HCT116 (cell line): ENCODE results near the gene PCDHGB3. TPM values are rescaled to one million over a fixed set of nuclear protein-coding genes. Genes with fewer than 3 reads are reported as not detected.
A peak's percentile ranks its signal among the peaks of the same experiment; 100 is the strongest.

Experiments used
- ATAC-seq: fragments of 200-7000 bp; cut with Tn5 transposase; 2 replicates; pipeline ENCODE4 v1.9.1; 2020; ENCODE audit warnings: mild to moderate bottlenecking, moderate library complexity
- BruUV-seq: library from RNA; stranded (reverse); fragments of 400-500 nt; replicated peaks from 2 replicates; lab custom pipeline; 2021; lab: Mats Ljungman, UMichigan
- CTCF ChIA-PET: fragments of 300-600 bp; sonication (Branson Sonifier 250); formaldehyde crosslinking; loops from one replicate; lab custom pipeline; 2021; ENCODE audit warnings: antibody characterized with exemption; lab: Charles Lee
- POLR2A ChIA-PET: fragments of 300-600, 350-600 bp; sonication (Branson Sonifier 250); formaldehyde crosslinking; loops from one replicate; lab custom pipeline; 2021; ENCODE audit warnings: antibody characterized with exemption; lab: Charles Lee
- RAD21 ChIA-PET, 2 experiments: fragments of 300-600 bp; sonication (Branson Sonifier 250); formaldehyde crosslinking; loops; one replicate each; lab custom pipeline; 2023; ENCODE audit warnings: low total read pairs in 2 of 2; ENCODE audit not compliant: uncharacterized antibody in 2 of 2, unreplicated experiment in 2 of 2, low non-redundant PET in 1 of 2; lab: Charles Lee
- DNase-seq: peaks from one replicate; pipeline ENCODE4 v3.0.0-alpha.2; 2010; ENCODE audit warnings: low read depth, low spot score
- H2AFZ ChIP-seq: fragments of 200-600 bp; shearing (Covaris generic), sonication (generic); 2 replicates; pipeline ENCODE4 v1.6.1; 2017; ENCODE audit warnings: low read depth, mixed run types, mixed read lengths, antibody characterized with exemption, low read length; ENCODE audit not compliant: poor library complexity, severe bottlenecking
- H3K27ac ChIP-seq: 2 replicates; pipeline ENCODE4 v1.5.1; 2012; ENCODE audit warnings: low read depth, low read length
- H3K27me3 ChIP-seq: fragments of 200-600 bp; sonication (generic); 2 replicates; pipeline ENCODE4 v1.6.1; 2016; ENCODE audit warnings: mixed run types, low read length, mixed read lengths; ENCODE audit not compliant: insufficient read depth
- H3K36me3 ChIP-seq, 2 experiments: fragments of 200-500 bp in 1 of 2; fragments of 200-600 bp in 1 of 2; sonication (Bioruptor generic) in 1 of 2; sonication (generic) in 1 of 2; 2 replicates each; pipeline versions ENCODE4 v1.5.1 to v1.6.1; 2014 to 2016; ENCODE audit warnings: low read length in 2 of 2, inconsistent platforms in 1 of 2, mixed read lengths in 1 of 2, mixed run types in 1 of 2; ENCODE audit not compliant: insufficient read depth in 2 of 2, control insufficient read depth in 1 of 2
- H3K4me1 ChIP-seq, 2 experiments: fragments of 200-600 bp in 1 of 2; sonication (generic) in 1 of 2; 2 replicates each; pipeline versions ENCODE4 v1.5.1 to v1.6.1; 2012 to 2017; ENCODE audit warnings: low read length in 2 of 2, inconsistent platforms in 1 of 2, mild to moderate bottlenecking in 1 of 2, mixed read lengths in 1 of 2, mixed run types in 1 of 2, moderate library complexity in 1 of 2; ENCODE audit not compliant: insufficient read depth in 2 of 2, control insufficient read depth in 1 of 2
- H3K4me2 ChIP-seq: fragments of 200-600 bp; sonication (generic); 2 replicates; pipeline ENCODE4 v1.6.1; 2017; ENCODE audit warnings: mixed run types, low read length, mixed read lengths
- H3K4me3 ChIP-seq, 2 experiments: fragments of 200-600 bp in 1 of 2; sonication (generic) in 1 of 2; replicated peaks in 1 of 2; 2 replicates each; pipeline ENCODE4 v1.5.1; 2011 to 2016; ENCODE audit warnings: low read length in 2 of 2, control low read depth in 1 of 2, low read depth in 1 of 2, mild to moderate bottlenecking in 1 of 2, mixed read lengths in 1 of 2, mixed run types in 1 of 2
- H3K79me2 ChIP-seq: fragments of 200-600 bp; sonication (generic); 2 replicates; pipeline ENCODE4 v1.6.1; 2017; ENCODE audit warnings: mild to moderate bottlenecking, mixed run types, low read length, moderate library complexity, mixed read lengths; ENCODE audit not compliant: insufficient read depth
- H3K9ac ChIP-seq: fragments of 200-600 bp; sonication (generic); 2 replicates; pipeline ENCODE4 v1.6.1; 2016; ENCODE audit warnings: low read length, mixed read lengths
- H3K9me2 ChIP-seq: fragments of 200-600 bp; sonication (generic), shearing (Covaris generic); 2 replicates; pipeline ENCODE4 v1.6.1; 2017; ENCODE audit warnings: mixed run types, mild to moderate bottlenecking, moderate library complexity; ENCODE audit not compliant: insufficient read depth
- H3K9me3 ChIP-seq, 2 experiments: fragments of 200-500 bp in 1 of 2; fragments of 200-600 bp in 1 of 2; sonication (Bioruptor generic) in 1 of 2; sonication (generic) in 1 of 2; 2 replicates each; pipeline ENCODE4 v1.6.1; 2014 to 2017; ENCODE audit warnings: low read length in 2 of 2, mixed read lengths in 2 of 2, inconsistent platforms in 1 of 2, low read depth in 1 of 2, mild to moderate bottlenecking in 1 of 2, mixed run types in 1 of 2, moderate library complexity in 1 of 2; ENCODE audit not compliant: control insufficient read depth in 1 of 2, insufficient read depth in 1 of 2
- H4K20me1 ChIP-seq: fragments of 200-600 bp; sonication (generic), shearing (Covaris generic); 2 replicates; pipeline ENCODE4 v1.6.1; 2017; ENCODE audit warnings: mixed run types, mild to moderate bottlenecking, moderate library complexity; ENCODE audit not compliant: insufficient read depth
- CTCF ChIP-seq, 3 experiments: fragments of 200-600 bp in 1 of 3; sonication (generic) in 1 of 3; IDR thresholded peaks in 2 of 3; conservative IDR thresholded peaks in 1 of 3; 2 replicates each; pipeline ENCODE4 v1.5.1; 2012 to 2017; ENCODE audit warnings: low read depth in 2 of 3, low read length in 2 of 3, antibody characterized with exemption in 1 of 3, borderline replicate concordance in 1 of 3, control low read depth in 1 of 3, mild to moderate bottlenecking in 1 of 3, mixed read lengths in 1 of 3, mixed run types in 1 of 3, moderate library complexity in 1 of 3; ENCODE audit not compliant: insufficient read depth in 1 of 3
- JUND ChIP-seq: IDR thresholded peaks from 2 replicates; pipeline ENCODE4 v1.6.1; 2012
- RAD21 ChIP-seq: IDR thresholded peaks from 2 replicates; pipeline ENCODE4 v1.6.1; 2012; ENCODE audit warnings: low read depth, mild to moderate bottlenecking
- YY1 ChIP-seq: IDR thresholded peaks from 2 replicates; pipeline ENCODE4 v1.6.1; 2011; ENCODE audit warnings: low read length, low read depth, moderate library complexity, mild to moderate bottlenecking; ENCODE audit not compliant: insufficient replicate concordance; ENCODE audit errors: extremely low read depth
- intact Hi-C: fragments of 100-400 bp; cut with micrococcal nuclease; formaldehyde crosslinking; loops from 2 replicates; pipeline ENCODE4 v1.10.0; 2022
- total RNA-seq: library from RNA; stranded (reverse); gene quantifications from one replicate; pipeline ENCODE4 v1.2.1, GENCODE V29; 2021; ENCODE audit not compliant: unreplicated experiment

PCDHGB3 gene
- total RNA-seq, 1 experiment from 2014 or later, result 0.10 TPM

GRCh38 chr5:141349917-141350619, 20.0 kb upstream of the PCDHGB3 start, which contains the start of gene PCDHGB1:
PCDHGB1 (plus strand) TSS chr5:141350099; CDS start chr5:141350261, 162 bp downstream.
- Histone ChIP-seq H3K79me2 (no peaks in the 10 kb centered on the region), H3K27me3 (no peaks in the 10 kb centered on the region), H3K27ac (no peak within 1 kb of the TSS), H3K9me2 (no peaks in the 10 kb centered on the region), H4K20me1 (no peaks in the 10 kb centered on the region), H3K4me2 (no peak within 1 kb of the TSS), H3K4me1 (no peaks in the 10 kb centered on the region), H3K4me3 (no peak within 1 kb of the TSS), H3K9ac (no peak within 1 kb of the TSS), H2AFZ (no peak within 1 kb of the TSS), H3K9me3 (no peaks in the 10 kb centered on the region; a peak in 1 of 4 replicates), H3K36me3 (no peaks in the 10 kb centered on the region)
- ChIA-PET RAD21 (no interaction called here), POLR2A (no interaction called here), CTCF (interaction anchor here (0.6 to 1.5 kb wide), 3 partner anchors 8 to 217 kb away, joined by 3 to 4 read pairs (median 4); partner anchors contain the start of gene TAF7)
- ATAC-seq (peak; percentile 49), DNase-seq (no peak)
- TF ChIP-seq RAD21, result peak; percentile 43
- TF ChIP-seq YY1, result no peak
- TF ChIP-seq CTCF (IDR thresholded peaks at IDR 0.05 in 2 of 3, conservative IDR thresholded peaks at IDR 0.05 in 1 of 3; ENCODE audit: borderline replicate concordance in 1 of 3, insufficient read depth in 1 of 3, low read depth in 2 of 3, low read length in 2 of 3), result peak; percentile 29 to 42 (median 40); a peak in 5 of 6 replicates
- intact Hi-C loops, result no loop called here
- BruUV-seq, result no TSS peak

- Histone ChIP-seq H3K4me3 (no peak overlapping the region), H2AFZ (no peak overlapping the region), H3K79me2 (no peaks in the 10 kb centered on the region), H4K20me1 (no peaks in the 10 kb centered on the region), H3K9me3 (no peaks in the 10 kb centered on the region; a peak in 1 of 4 replicates), H3K4me2 (no peak overlapping the region), H3K9me2 (no peaks in the 10 kb centered on the region), H3K27me3 (no peaks in the 10 kb centered on the region), H3K9ac (no peak overlapping the region), H3K27ac (no peak overlapping the region), H3K36me3 (no peaks in the 10 kb centered on the region), H3K4me1 (no peaks in the 10 kb centered on the region)
- ATAC-seq, result no peak
- no TSS peak for BruUV-seq
- CTCF ChIA-PET, result no interaction called here
- intact Hi-C loops, result no loop called here
- DNase-seq, result no peak
- RAD21 ChIA-PET, result no interaction called here
- POLR2A ChIA-PET, result no interaction called here
- TF ChIP-seq JUND, result no peak
Measured at GRCh38 chr5:141351591-141351990, 18.5 kb upstream of the PCDHGB3 start.
